MM.1S (cell line): ENCODE results near the gene KCNMB2.

ENCODE experiments used
- DNase-seq: peaks from one replicate; pipeline ENCODE4 v3.0.0-alpha.2; 2015
- H2AFZ ChIP-seq: fragments of 300-600 bp; sonication (generic); 2 replicates; pipeline ENCODE4 v1.6.0; 2016; ENCODE audit warnings: antibody characterized with exemption, low read length
- H3F3A ChIP-seq: fragments of 300-600 bp; sonication (generic); 2 replicates; pipeline ENCODE4 v1.6.1; 2016; ENCODE audit warnings: mild to moderate bottlenecking, antibody characterized with exemption, low read length, moderate library complexity, mixed read lengths; ENCODE audit not compliant: insufficient read depth
- H3K27ac ChIP-seq: fragments of 300-600 bp; sonication (generic); 2 replicates; pipeline ENCODE4 v1.5.1; 2016; ENCODE audit warnings: mild to moderate bottlenecking, low read length
- H3K27me3 ChIP-seq: fragments of 300-600 bp; sonication (generic); replicated peaks from 2 replicates; pipeline ENCODE4 v1.6.0; 2016; ENCODE audit warnings: low read length; ENCODE audit not compliant: insufficient read depth
- H3K36me3 ChIP-seq: fragments of 300-600 bp; sonication (generic); replicated peaks from 2 replicates; pipeline ENCODE4 v1.6.1; 2016; ENCODE audit warnings: mild to moderate bottlenecking, low read length, mixed read lengths; ENCODE audit not compliant: insufficient read depth
- H3K4me1 ChIP-seq: fragments of 300-600 bp; sonication (generic); 2 replicates; pipeline ENCODE4 v1.6.1; 2016; ENCODE audit warnings: low read length, mixed read lengths
- H3K4me2 ChIP-seq: fragments of 300-600 bp; sonication (generic); 2 replicates; pipeline ENCODE4 v1.6.0; 2016; ENCODE audit warnings: low read depth, low read length
- H3K4me3 ChIP-seq: fragments of 300-600 bp; sonication (generic); 2 replicates; pipeline ENCODE4 v1.5.1; 2016; ENCODE audit warnings: low read length, mixed read lengths
- H3K79me2 ChIP-seq: fragments of 300-600 bp; sonication (generic); 2 replicates; pipeline ENCODE4 v1.6.1; 2016; ENCODE audit warnings: mixed run types, low read length, mixed read lengths
- H3K9ac ChIP-seq: fragments of 300-600 bp; sonication (generic); 2 replicates; pipeline ENCODE4 v1.6.1; 2016; ENCODE audit warnings: low read length, mixed read lengths
- H3K9me2 ChIP-seq: fragments of 300-600 bp; sonication (generic); replicated peaks from 2 replicates; pipeline ENCODE4 v1.6.1; 2016; ENCODE audit warnings: mild to moderate bottlenecking, low read length, mixed read lengths; ENCODE audit not compliant: insufficient read depth
- H3K9me3 ChIP-seq: fragments of 300-600 bp; sonication (generic); replicated peaks from 2 replicates; pipeline ENCODE4 v1.6.1; 2016; ENCODE audit warnings: mild to moderate bottlenecking, low read length, mixed read lengths; ENCODE audit not compliant: insufficient read depth
- H4K20me1 ChIP-seq: fragments of 300-600 bp; sonication (generic); 2 replicates; pipeline ENCODE4 v1.6.1; 2016; ENCODE audit warnings: mild to moderate bottlenecking, low read length, moderate library complexity, mixed read lengths; ENCODE audit not compliant: insufficient read depth
- EZH2 ChIP-seq: fragments of 300-600 bp; sonication (generic); optimal IDR thresholded peaks from 2 replicates; pipeline ENCODE3; 2017; ENCODE audit warnings: low read depth, mild to moderate bottlenecking, antibody characterized with exemption, low read length, mixed read lengths
- EZH2phosphoT487 ChIP-seq: fragments of 300-600 bp; sonication (generic); IDR thresholded peaks from 2 replicates; pipeline ENCODE4 v1.6.1; 2018; ENCODE audit warnings: antibody characterized with exemption, low read length
- TF ChIP-seq, protein P1 (sequence below): fragments of 300-600 bp; sonication (generic); IDR thresholded peaks from 2 replicates; pipeline ENCODE4 v1.5.1; 2016; ENCODE audit warnings: antibody characterized with exemption, low read length, mixed read lengths

The KCNMB2 gene

DNA sequence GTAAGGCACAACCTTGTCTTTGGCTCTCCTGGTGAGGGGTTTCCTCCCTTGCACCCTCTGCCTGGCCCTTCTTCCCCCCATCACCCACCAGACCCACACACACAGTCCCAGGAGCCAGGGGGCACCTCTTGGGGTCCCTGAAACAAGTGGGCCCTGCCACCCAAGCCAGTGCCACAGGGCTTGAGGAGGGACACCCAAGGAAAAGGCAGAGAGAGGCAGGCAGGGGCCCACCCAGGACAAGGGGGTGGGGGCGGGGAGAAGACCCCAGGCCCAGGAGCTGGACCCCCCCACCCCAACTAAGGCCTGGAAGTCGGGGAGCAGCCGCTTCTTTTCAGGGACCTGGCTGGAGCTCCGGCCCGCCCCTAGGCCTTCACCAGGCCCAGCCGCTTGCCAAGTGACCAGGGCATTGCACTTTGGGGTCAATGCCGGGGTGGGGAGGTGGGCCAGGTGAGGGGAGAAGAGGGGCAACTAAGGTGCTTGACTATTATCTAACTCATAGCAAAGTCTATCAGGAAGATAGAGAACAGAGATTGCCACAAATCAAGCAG lies 88.9 kb downstream of the KCNMB2 start:
- no peaks in the 10 kb centered on the region for H3K79me2 ChIP-seq
- no peak overlapping the region for H3K4me2 ChIP-seq
- no peaks in the 10 kb centered on the region for H3K36me3 ChIP-seq
- H3K4me1 ChIP-seq, result no peaks in the 10 kb centered on the region
- no peaks in the 10 kb centered on the region for H3K9me3 ChIP-seq
- no peaks in the 10 kb centered on the region for H3K9me2 ChIP-seq
- H3K27me3 ChIP-seq, result no peaks in the 10 kb centered on the region
- no peak overlapping the region for H2AFZ ChIP-seq
- H4K20me1 ChIP-seq, result no peaks in the 10 kb centered on the region
- TF ChIP-seq EZH2 (no peak), EZH2phosphoT487 (no peak)
- TF ChIP-seq, protein P1, sequence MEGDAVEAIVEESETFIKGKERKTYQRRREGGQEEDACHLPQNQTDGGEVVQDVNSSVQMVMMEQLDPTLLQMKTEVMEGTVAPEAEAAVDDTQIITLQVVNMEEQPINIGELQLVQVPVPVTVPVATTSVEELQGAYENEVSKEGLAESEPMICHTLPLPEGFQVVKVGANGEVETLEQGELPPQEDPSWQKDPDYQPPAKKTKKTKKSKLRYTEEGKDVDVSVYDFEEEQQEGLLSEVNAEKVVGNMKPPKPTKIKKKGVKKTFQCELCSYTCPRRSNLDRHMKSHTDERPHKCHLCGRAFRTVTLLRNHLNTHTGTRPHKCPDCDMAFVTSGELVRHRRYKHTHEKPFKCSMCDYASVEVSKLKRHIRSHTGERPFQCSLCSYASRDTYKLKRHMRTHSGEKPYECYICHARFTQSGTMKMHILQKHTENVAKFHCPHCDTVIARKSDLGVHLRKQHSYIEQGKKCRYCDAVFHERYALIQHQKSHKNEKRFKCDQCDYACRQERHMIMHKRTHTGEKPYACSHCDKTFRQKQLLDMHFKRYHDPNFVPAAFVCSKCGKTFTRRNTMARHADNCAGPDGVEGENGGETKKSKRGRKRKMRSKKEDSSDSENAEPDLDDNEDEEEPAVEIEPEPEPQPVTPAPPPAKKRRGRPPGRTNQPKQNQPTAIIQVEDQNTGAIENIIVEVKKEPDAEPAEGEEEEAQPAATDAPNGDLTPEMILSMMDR, result no peak
- no peaks in the 10 kb centered on the region for H3F3A ChIP-seq
- no peak overlapping the region for H3K27ac ChIP-seq
- H3K4me3 ChIP-seq, result no peak overlapping the region
- no peak for DNase-seq
- no peak overlapping the region for H3K9ac ChIP-seq

DNA sequence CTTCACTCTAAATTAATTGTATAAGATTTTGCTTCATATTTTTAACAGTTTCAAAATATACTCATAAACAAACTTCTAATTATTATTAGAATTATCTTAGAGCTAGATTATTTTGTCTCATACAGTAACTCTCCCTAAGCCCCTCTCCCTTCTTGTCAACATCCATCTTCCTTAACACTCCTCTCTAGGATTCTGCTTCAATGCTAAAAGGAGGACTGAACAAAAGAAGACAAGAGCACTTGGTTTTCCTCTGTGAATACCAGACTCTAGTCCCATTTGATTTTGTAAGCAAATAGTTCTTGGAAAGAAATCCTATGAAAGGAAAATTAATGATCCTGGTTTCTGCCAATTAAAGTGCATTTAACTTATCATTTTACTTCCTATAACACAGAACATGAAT lies 91.8 kb downstream of the KCNMB2 start:
- DNase-seq, result no peak
- Histone ChIP-seq H3K9me2 (no peaks in the 10 kb centered on the region), H3K36me3 (no peaks in the 10 kb centered on the region), H3K27ac (no peak overlapping the region), H3K4me3 (no peak overlapping the region), H3F3A (no peaks in the 10 kb centered on the region), H3K9ac (no peak overlapping the region), H3K79me2 (no peaks in the 10 kb centered on the region), H2AFZ (no peak overlapping the region), H4K20me1 (no peaks in the 10 kb centered on the region), H3K27me3 (no peaks in the 10 kb centered on the region), H3K9me3 (no peaks in the 10 kb centered on the region), H3K4me2 (no peak overlapping the region), H3K4me1 (no peaks in the 10 kb centered on the region)
- TF ChIP-seq EZH2phosphoT487 (no peak), EZH2 (no peak)
- TF ChIP-seq, protein P1, result no peak

DNA sequence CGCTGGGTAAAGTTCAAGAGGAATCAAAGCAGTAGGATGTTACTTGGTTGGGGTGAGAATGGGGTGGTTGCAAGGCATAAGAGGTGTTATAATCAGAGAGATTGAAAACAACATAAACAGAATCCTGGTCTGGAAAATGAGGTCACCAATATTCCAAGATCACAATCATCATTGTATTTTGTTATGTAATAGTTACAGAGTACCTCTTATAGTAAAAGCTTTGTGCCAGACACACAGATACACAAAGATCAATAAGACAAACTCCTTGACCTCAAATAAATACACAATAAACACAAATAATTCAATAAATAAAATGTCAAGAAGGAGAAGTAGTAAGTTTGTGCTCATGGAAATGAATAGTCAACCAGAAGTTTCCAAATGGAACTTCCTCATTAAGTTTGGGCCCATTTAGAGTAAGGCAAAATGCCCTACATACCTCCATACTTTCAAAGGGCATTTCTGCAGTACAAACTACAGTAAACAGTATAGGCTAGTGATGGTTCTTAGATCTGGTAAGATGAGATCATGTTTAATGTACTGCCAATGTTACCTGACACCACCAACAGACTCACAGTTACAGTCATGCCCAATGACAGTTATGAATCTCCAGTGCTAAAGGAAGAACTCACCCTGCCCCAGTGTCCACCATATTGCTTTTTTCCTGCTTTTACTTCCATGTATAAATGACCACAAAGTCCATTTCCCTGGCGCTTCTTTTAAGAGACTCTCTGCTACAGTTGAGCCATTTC lies 93.4 kb downstream of the KCNMB2 start:
- H3F3A ChIP-seq, result no peaks in the 10 kb centered on the region
- H3K27me3 ChIP-seq, result no peaks in the 10 kb centered on the region
- H3K4me1 ChIP-seq, result no peaks in the 10 kb centered on the region
- no peak for DNase-seq
- no peaks in the 10 kb centered on the region for H3K36me3 ChIP-seq
- H3K9ac ChIP-seq, result no peak overlapping the region
- no peak for TF ChIP-seq EZH2
- TF ChIP-seq, protein P1, result no peak
- TF ChIP-seq EZH2phosphoT487, result no peak
- no peaks in the 10 kb centered on the region for H3K9me3 ChIP-seq
- H3K79me2 ChIP-seq, result no peaks in the 10 kb centered on the region
- H3K27ac ChIP-seq, result no peak overlapping the region
- H3K4me3 ChIP-seq, result no peak overlapping the region
- no peaks in the 10 kb centered on the region for H4K20me1 ChIP-seq
- no peak overlapping the region for H3K4me2 ChIP-seq
- H3K9me2 ChIP-seq, result no peaks in the 10 kb centered on the region
- no peak overlapping the region for H2AFZ ChIP-seq
